SK-N-SH (cell line): ENCODE results near the gene PRRC2B.
A peak's percentile ranks its signal among the peaks of the same experiment; 100 is the strongest.

ENCODE experiments used
- POLR2AphosphoS5 ChIP-seq: IDR thresholded peaks from 2 replicates; pipeline ENCODE4 v1.6.1; 2012; ENCODE audit warnings: low read depth, low read length
- RXRA ChIP-seq: IDR thresholded peaks from 2 replicates; pipeline ENCODE4 v1.4.0; 2012; ENCODE audit warnings: low read depth, mild to moderate bottlenecking, borderline replicate concordance
- TF ChIP-seq, protein P1 (sequence below): fragments of 200-600 bp; sonication (generic); IDR thresholded peaks from 2 replicates; pipeline ENCODE4 v1.6.1; 2017; ENCODE audit warnings: antibody characterized with exemption, mild to moderate bottlenecking, moderate library complexity

DNA sequence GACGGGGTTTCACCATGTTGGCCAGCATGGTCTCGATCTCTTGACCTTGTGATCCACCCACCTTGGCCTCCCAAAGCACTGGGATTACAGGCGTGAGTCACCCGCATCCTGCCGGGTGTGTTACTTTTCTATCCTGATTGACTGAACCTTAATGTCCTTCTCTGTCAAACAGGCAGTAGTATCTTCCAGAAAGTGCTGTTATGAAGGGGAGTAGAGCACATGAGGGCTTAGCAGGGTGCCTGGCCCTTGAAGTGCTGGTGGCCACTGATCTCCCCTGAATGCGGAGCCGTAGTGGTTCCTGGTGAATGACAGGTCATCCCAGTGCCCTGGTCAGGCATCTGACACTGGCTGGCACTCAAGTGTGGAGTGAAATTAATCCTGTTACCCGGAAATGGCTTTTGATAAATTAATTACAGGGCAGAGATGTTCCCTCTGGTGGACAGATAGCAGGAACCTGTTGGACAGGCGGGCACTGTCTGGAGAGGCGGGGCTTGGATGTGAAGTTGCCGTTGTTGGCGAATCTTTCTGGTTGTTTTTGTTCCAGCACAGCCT, 28.4 kb downstream of the PRRC2B start:
- TF ChIP-seq RXRA: no peak
- TF ChIP-seq, protein P1, sequence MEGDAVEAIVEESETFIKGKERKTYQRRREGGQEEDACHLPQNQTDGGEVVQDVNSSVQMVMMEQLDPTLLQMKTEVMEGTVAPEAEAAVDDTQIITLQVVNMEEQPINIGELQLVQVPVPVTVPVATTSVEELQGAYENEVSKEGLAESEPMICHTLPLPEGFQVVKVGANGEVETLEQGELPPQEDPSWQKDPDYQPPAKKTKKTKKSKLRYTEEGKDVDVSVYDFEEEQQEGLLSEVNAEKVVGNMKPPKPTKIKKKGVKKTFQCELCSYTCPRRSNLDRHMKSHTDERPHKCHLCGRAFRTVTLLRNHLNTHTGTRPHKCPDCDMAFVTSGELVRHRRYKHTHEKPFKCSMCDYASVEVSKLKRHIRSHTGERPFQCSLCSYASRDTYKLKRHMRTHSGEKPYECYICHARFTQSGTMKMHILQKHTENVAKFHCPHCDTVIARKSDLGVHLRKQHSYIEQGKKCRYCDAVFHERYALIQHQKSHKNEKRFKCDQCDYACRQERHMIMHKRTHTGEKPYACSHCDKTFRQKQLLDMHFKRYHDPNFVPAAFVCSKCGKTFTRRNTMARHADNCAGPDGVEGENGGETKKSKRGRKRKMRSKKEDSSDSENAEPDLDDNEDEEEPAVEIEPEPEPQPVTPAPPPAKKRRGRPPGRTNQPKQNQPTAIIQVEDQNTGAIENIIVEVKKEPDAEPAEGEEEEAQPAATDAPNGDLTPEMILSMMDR: peak; percentile 48
- TF ChIP-seq POLR2AphosphoS5: no peak
